Liver (tissue), 9 donors: Measurements from ENCODE around the gene IDE. TPM values are rescaled to one million over a fixed set of nuclear protein-coding genes. Genes with fewer than 3 reads are reported as not detected.

Source experiments
- DNase-seq: peaks from one replicate; pipeline ENCODE4 v3.0.0-alpha.2; 2017; ENCODE audit warnings: low spot score
- H3K27ac ChIP-seq, 2 donors: one replicate each; pipeline ENCODE4 v1.7.0; 2013; ENCODE audit warnings: inconsistent platforms in 2 of 2, low read length in 2 of 2, control low read depth in 1 of 2, low read depth in 1 of 2, mild to moderate bottlenecking in 1 of 2
- H3K27me3 ChIP-seq, 4 donors: one replicate each; pipeline versions ENCODE4 v1.6.1 to v1.7.0; 2013; ENCODE audit warnings: low read length in 3 of 4, inconsistent platforms in 1 of 4, mild to moderate bottlenecking in 1 of 4, moderate library complexity in 1 of 4; ENCODE audit not compliant: control insufficient read depth in 4 of 4, insufficient read depth in 4 of 4
- H3K36me3 ChIP-seq, 4 donors: one replicate each; pipeline versions ENCODE4 v1.6.1 to v1.7.0; 2013; ENCODE audit warnings: low read length in 3 of 4, mild to moderate bottlenecking in 3 of 4, low read depth in 1 of 4, moderate library complexity in 1 of 4; ENCODE audit not compliant: control insufficient read depth in 4 of 4, insufficient read depth in 3 of 4
- H3K4me1 ChIP-seq, 4 donors: one replicate each; pipeline versions ENCODE4 v1.6.1 to v1.7.0; 2013; ENCODE audit warnings: low read length in 3 of 4, mild to moderate bottlenecking in 3 of 4, moderate library complexity in 1 of 4; ENCODE audit not compliant: control insufficient read depth in 4 of 4, insufficient read depth in 4 of 4
- H3K4me3 ChIP-seq, 3 donors: one replicate each; pipeline versions ENCODE4 v1.6.1 to v1.7.0; 2013; ENCODE audit warnings: low read length in 3 of 3, control low read depth in 1 of 3, low read depth in 1 of 3, mild to moderate bottlenecking in 1 of 3
- H3K9ac ChIP-seq, 2 donors: one replicate each; pipeline ENCODE4 v1.7.0; 2013; ENCODE audit warnings: low read length in 2 of 2, mild to moderate bottlenecking in 2 of 2, moderate library complexity in 2 of 2, control low read depth in 1 of 2, low read depth in 1 of 2
- H3K9me3 ChIP-seq, 4 donors: one replicate each; pipeline versions ENCODE4 v1.6.1 to v1.7.0; 2013; ENCODE audit warnings: low read length in 3 of 4; ENCODE audit not compliant: control insufficient read depth in 4 of 4
- ATF3 ChIP-seq: IDR thresholded peaks from 2 replicates; pipeline ENCODE4 v1.6.1; 2016; ENCODE audit warnings: antibody characterized with exemption
- CTCF ChIP-seq: fragments of 150-350 bp; IDR thresholded peaks from 2 replicates; pipeline ENCODE4 v1.5.1; 2017; ENCODE audit warnings: improper control_type of control experiment, low read depth, low read length; ENCODE audit not compliant: missing input control
- FOXA1 ChIP-seq: IDR thresholded peaks from 2 replicates; pipeline ENCODE4 v1.6.1; 2016; ENCODE audit warnings: antibody characterized with exemption
- FOXA2 ChIP-seq: IDR thresholded peaks from 2 replicates; pipeline ENCODE4 v1.6.1; 2016; ENCODE audit warnings: antibody characterized with exemption
- HNF4A ChIP-seq, 2 donors: conservative IDR thresholded peaks; 2 replicates each; pipeline ENCODE4 v1.6.1; 2016; ENCODE audit warnings: antibody characterized with exemption in 2 of 2, mild to moderate bottlenecking in 2 of 2
- HNF4G ChIP-seq: IDR thresholded peaks from 2 replicates; pipeline ENCODE4 v1.6.1; 2016; ENCODE audit warnings: antibody characterized with exemption
- JUND ChIP-seq, 2 donors: IDR thresholded peaks; 2 replicates each; pipeline ENCODE4 v1.6.1; 2016; ENCODE audit warnings: antibody characterized with exemption in 2 of 2
- MAX ChIP-seq: IDR thresholded peaks from 2 replicates; pipeline ENCODE4 v1.6.1; 2016; ENCODE audit warnings: antibody characterized with exemption
- RAD21 ChIP-seq, 2 donors: IDR thresholded peaks; 2 replicates each; pipeline ENCODE4 v1.6.1; 2016; ENCODE audit warnings: antibody characterized with exemption in 2 of 2, mild to moderate bottlenecking in 2 of 2
- REST ChIP-seq: IDR thresholded peaks from 2 replicates; pipeline ENCODE4 v1.6.1; 2016; ENCODE audit warnings: antibody characterized with exemption, mild to moderate bottlenecking
- RXRA ChIP-seq, 2 donors: IDR thresholded peaks; 2 replicates each; pipeline ENCODE4 v1.6.1; 2017 to 2018; ENCODE audit warnings: antibody characterized with exemption in 2 of 2, mild to moderate bottlenecking in 1 of 2
- SP1 ChIP-seq: IDR thresholded peaks from 2 replicates; pipeline ENCODE4 v1.6.1; 2018; ENCODE audit warnings: antibody characterized with exemption, mild to moderate bottlenecking
- TAF1 ChIP-seq: conservative IDR thresholded peaks from 2 replicates; pipeline ENCODE4 v1.6.1; 2016; ENCODE audit warnings: antibody characterized with exemption, mild to moderate bottlenecking
- YY1 ChIP-seq: IDR thresholded peaks from 2 replicates; pipeline ENCODE4 v1.6.1; 2016; ENCODE audit warnings: antibody characterized with exemption, mild to moderate bottlenecking
- ZBTB33 ChIP-seq: IDR thresholded peaks from 2 replicates; pipeline ENCODE4 v1.6.1; 2016; ENCODE audit warnings: antibody characterized with exemption
- WGBS: extraction: QIAGEN DNeasy Blood & Tissue Kit; methylation state at CpG from one replicate; pipeline ENCODE4 v1.1.7; 2013; 5-methylcytosine and 5-hydroxymethylcytosine counted together
- polyA plus RNA-seq, 2 donors: library from polyadenylated mRNA; stranded (reverse) in 1 of 2; unstranded in 1 of 2; fragments of 200-250 nt in 1 of 2; fragments of >200 nt in 1 of 2; fragmentation: Nextera tagmentation in 1 of 2; extraction: Ambion mirVana in 1 of 2; gene quantifications; one replicate each; pipeline versions ENCODE4 v1.2.1 to v1.2.3, GENCODE V29; 2013 to 2015
- total RNA-seq, 2 donors: library from RNA; depleted of rRNA; stranded (reverse); fragments of >200 nt; gene quantifications; one replicate each; pipeline ENCODE4 v1.2.3, GENCODE V29; 2014
- donor health status: healthy.
- donor health status: healthy.
- donor health status: healthy.
- donor health status: healthy.
- donor health status: healthy.

The IDE gene
- total and polyA plus RNA-seq, 4 donors, result 9.4 to 31.3 (median 15.3) TPM

- no peaks in the 10 kb centered on the region for H3K4me1 ChIP-seq
- no peaks in the 10 kb centered on the region for H3K27me3 ChIP-seq
- DNase-seq, result no peak
- H3K4me3 ChIP-seq, result no peak overlapping the region
- no peak overlapping the region for H3K9ac ChIP-seq
- no peak for TF ChIP-seq ATF3
- TF ChIP-seq TAF1, result no peak
- no peak for TF ChIP-seq REST
- no peak for TF ChIP-seq YY1
- no peak for TF ChIP-seq FOXA1
- no peak for TF ChIP-seq JUND (IDR thresholded peaks at IDR 0.05)
- TF ChIP-seq ZBTB33, result no peak
- TF ChIP-seq HNF4G, result no peak
- TF ChIP-seq FOXA2, result no peak
- TF ChIP-seq RXRA (IDR thresholded peaks at IDR 0.05), result no peak
- TF ChIP-seq MAX, result no peak
- no peak for TF ChIP-seq SP1
- TF ChIP-seq HNF4A (conservative IDR thresholded peaks at IDR 0.05), result no peak
- peaks cover 3 to 5% (median 3%) of the 10 kb centered on the region in 4 donors for H3K36me3 ChIP-seq
- whole genome bisulfite sequencing, result 97% methylated on average over 3 of the region's 3 CpGs
- H3K27ac ChIP-seq, result no peak overlapping the region
- H3K9me3 ChIP-seq, result no peaks in the 10 kb centered on the region
These were observed 50.3 kb downstream of the IDE start for GRCh38 chr10:92523639-92524038.

GRCh38 chr10:92517034-92517655 lies 56.7 kb downstream of the IDE start:
- H3K9me3 ChIP-seq, result no peaks in the 10 kb centered on the region
- TF ChIP-seq RAD21 (IDR thresholded peaks at IDR 0.05), result peak; percentile 82 to 92
- TF ChIP-seq HNF4A (conservative IDR thresholded peaks at IDR 0.05), result no peak
- TF ChIP-seq CTCF, result peak; percentile 76
- TF ChIP-seq FOXA2, result no peak
- H3K36me3 ChIP-seq, result peaks cover under 1 to 7% (median 4%) of the 10 kb centered on the region in 4 donors
- H3K27me3 ChIP-seq, result no peaks in the 10 kb centered on the region
- H3K4me3 ChIP-seq, result no peak overlapping the region
- no peak overlapping the region for H3K9ac ChIP-seq
- DNase-seq, result peak; percentile 65
- WGBS, result 46% methylated on average over 3 of the region's 3 CpGs
- peaks cover 0 to 2% (median 0%) of the 10 kb centered on the region in 4 donors for H3K4me1 ChIP-seq
- H3K27ac ChIP-seq, result no peak overlapping the region
